HCEC 1CT (cell line): Measurements from ENCODE around the gene SLC23A3.

Experiments used
- DNase-seq: peaks from one replicate; pipeline ENCODE4 v3.0.0-alpha.2; 2017

Gene SLC23A3

DNA sequence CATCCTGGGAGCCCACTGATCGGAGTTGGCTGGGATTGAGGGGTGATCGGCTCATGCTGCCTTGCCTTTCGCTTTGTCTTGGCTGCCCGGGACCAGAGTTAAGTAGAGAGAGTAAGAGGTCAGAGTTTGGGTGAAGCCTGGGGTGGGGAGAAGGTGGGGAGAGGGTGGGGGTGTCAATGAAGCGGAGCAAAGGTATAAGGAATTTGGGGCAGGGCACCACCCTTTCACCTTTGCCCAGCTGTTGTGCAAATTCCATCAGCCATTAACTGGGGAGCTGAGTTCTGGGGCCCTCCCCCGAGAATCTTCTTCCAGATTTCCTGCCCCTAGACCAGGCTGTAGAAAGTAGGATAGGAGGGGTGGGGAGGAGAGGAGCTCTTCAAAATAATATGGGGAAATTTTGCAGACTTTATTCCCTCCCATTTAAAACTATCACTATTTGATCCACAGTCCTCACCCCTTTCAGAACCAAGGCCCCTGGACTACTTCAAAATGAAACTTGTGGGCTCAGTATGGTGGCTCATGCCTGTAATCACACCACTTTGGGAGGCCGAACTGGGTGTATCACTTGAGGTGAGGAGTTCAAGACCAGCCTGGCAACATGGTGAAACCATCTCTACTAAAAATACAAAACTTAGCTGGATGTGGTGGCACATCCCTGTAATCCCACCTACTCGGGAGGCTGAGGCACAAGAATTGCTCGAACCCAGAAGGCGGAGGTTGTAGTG is at the start of gene SLC23A3:
SLC23A3 (minus strand) TSS at position 100 of the 725 bp plus-strand sequence; CDS start at position 55, 45 bp downstream.
- no peak for DNase-seq

DNA sequence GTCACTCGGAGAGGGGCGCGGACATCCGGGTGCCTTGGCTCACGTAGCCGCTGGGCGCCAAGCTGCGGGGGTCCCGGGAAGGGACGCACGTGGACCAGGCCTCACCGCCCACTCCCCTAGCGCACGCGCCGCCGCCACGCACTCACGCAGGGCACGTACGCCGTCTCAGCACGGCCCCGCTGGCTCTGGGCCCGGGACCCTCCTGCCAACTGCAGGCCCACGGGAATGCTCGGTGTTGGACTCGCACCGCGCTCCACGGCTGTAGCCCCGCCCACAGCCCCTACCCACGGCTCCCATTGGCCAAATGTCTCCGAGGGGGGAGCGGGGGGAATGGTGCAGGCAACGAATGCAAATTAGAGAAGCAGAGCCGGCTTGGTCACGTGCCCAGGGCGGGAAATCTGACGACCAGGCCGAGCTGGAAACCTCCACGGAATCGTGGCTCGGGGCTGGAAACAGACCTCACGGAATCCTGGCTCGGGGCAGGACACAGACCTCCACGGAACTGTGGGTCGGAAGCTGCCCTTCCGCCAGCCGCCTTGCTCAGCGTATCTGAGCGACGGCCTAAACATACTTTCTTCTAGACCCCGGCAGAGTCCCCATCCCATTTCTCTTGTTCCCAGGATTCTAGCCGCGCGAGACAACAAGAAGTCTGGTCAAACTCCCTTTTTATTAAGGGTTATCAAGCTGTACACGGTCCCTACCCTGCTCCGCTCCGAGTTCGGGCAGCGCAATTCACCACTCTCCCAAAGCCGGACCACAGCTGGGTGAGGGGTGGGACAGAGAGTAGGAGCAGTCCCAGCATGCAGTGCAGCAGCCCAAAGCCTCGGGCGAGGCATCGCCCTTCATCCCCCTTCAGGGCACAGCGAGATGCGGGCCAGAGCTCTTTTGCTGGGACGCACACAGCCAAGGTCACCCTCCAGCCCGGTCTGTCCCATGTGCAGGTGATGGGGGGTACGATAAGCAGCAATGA is 49.2 kb upstream of the SLC23A3 start, which contains the start of gene ABCB6:
ABCB6 (minus strand) TSS at position 227 of the 970 bp plus-strand sequence. CDS start 285 bp downstream, outside the sequence.
- DNase-seq: peak; percentile 88

DNA sequence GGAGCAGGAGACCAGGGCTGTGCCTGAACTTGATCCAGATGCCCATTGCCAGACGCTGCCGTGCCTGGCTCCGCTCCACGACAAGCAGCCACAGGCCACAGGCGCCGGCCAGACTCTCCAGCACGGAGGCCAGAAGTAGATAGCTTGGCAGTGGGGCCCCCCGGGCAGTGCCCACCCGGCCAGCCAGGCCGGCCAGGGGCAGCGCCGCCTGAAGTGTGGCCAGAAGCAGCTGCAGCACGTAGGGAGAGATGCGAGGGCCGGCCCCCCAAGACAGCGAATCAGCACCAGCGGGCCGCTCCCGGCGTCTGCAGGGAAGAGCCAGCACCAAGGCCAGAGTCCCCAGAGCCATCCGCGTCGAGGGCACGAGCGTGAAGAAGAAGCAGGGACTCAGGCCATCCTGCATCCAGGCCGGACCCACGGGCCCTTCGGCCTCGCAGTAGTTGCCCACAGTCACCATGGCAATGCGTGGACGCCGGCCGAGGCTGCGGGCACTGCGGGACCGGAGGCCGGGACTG is 48.4 kb upstream of the SLC23A3 start:
- peak; percentile 70 for DNase-seq

DNA sequence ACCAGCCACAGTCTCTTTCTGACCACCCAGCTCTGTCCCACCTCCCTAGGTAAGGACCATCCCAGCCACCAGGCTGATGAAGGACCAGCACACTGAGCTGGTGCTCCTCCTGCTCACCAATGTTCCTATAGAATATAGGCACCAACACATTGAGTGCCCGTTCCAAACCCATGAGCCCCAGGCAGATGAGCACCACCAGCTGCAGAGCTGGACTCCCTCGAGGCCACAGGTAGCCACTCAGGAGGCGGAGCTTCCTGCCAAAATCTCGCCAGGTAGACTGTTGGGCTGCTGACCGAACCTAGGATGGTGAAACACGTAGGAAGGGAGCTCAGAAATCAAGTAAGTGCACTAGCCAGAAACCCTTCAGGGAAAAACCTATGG is 46.7 kb upstream of the SLC23A3 start:
- no peak for DNase-seq

- no peak for DNase-seq
Observed at GRCh38 chr2:219215871-219216534, 46.2 kb upstream of the SLC23A3 start.

- DNase-seq: no peak
Observed at GRCh38 chr2:219214786-219215185, 45.0 kb upstream of the SLC23A3 start.

- DNase-seq: no peak
Observed at GRCh38 chr2:219214141-219214540, 44.3 kb upstream of the SLC23A3 start.

DNA sequence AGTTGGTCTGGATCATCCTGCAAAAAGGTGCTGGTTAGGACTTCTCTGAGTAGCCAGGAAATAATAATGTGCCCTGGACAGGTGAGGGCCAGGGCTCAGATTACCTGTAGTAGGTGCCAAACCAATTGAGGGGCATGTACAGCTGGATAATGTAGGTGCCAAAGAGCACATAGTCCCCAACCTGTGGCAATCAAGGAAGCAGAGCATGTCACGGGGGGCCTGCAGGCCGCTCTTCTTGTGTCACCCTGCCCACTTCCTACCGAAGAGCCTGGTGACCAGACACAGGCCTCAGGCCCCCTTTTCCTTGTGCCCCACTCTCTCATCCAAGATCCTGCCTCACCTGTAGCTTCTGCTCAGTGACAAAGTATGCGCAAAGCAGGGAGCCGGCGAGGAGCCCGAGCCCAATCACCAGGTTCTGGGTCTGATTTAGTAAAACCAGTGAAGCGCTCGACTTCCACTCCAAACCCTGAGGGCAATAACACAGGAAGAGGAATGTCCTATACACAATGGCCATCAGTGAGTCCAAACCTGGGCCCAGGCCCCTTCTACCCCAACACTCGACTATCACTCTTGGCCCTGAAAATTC is 43.8 kb upstream of the SLC23A3 start:
- no peak for DNase-seq

- DNase-seq: no peak
Observed at GRCh38 chr2:219213026-219213415, 43.2 kb upstream of the SLC23A3 start.

- DNase-seq: no peak
Observed at GRCh38 chr2:219210886-219211362, 41.1 kb upstream of the SLC23A3 start.

GRCh38 chr2:219210196-219210885 is 40.5 kb upstream of the SLC23A3 start:
- no peak for DNase-seq

DNA sequence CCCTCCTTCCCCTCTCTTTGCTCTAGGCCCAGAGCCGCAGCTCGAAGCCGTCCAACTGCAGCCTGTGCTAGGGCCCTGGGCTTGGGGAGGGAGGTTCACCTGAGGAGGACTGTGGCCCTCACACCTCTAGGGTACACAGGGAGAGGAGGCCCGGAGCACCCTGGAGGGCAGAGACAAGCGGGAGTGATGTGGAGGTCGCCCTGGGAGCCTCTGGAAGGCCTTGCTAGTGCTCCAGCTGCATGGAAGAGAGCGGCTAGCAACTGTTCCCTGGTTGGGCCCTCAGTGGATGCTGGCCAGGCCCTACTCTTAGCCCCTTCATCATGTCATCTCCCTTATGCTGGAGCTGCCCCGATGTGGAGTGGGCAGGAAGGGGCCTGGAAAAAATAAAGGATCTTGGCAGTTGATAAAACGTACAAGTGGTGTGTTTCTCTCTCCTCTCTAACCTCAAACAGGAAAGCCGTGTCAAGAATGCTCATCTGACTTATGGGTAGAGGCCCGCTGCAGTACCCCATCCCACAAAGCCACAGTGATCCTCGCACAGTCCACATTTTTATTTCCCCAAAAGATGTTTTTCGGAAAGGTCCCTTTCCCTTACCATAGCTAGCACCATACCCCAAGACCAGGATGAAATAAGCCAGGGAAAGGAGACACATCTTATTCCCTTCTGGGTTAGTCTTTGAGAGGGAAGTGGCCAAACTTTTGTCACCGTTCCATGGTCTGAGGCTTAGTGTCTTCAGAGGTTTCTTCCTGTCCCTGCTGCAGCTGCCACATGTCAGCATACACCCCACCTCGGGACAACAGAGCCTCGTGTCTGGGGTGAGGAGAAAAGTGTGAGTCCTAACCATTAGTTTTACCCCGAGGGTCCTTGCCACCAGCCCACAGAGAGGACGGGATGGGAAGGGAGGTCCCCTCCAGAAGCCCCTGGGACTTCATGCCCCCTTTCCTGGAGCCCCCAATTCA is 39.7 kb upstream of the SLC23A3 start:
- no peak for DNase-seq

DNA sequence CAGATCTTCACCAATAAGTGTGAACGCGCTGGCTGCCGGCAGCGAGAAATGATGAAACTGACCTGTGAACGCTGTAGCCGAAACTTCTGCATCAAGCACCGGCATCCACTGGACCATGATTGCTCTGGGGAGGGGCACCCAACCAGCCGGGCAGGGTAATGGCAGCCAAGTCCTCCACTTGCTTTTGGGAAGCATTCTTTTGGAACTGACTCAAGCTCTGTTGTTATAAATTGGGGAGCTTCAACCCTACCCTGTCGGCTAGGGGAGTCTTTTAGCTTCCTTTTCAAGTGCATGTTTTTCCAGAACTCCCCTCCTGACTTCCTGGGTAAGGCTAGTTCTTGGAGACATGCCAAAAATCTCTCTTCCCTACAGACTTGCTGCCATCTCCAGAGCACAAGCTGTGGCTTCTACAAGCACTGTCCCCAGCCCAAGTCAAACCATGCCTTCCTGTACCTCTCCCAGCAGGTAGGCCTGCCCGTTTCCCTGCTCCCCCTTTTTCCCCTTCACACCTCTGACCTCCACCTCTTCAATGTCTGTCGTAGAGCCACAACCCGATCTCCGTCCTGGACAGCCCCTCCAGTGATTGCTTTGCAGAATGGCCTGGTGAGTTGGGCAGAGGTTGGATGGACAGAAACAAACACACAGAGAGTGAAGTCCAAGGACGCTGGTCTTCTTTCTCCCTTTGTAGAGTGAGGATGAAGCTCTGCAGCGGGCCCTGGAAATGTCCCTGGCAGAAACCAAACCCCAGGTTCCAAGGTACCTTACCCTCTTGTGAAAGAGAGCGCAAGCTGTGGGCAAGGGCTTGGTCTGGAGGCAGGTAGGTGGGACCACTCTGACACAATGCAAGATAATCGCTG is 38.3 kb upstream of the SLC23A3 start:
- peak; percentile 53 for DNase-seq

DNA sequence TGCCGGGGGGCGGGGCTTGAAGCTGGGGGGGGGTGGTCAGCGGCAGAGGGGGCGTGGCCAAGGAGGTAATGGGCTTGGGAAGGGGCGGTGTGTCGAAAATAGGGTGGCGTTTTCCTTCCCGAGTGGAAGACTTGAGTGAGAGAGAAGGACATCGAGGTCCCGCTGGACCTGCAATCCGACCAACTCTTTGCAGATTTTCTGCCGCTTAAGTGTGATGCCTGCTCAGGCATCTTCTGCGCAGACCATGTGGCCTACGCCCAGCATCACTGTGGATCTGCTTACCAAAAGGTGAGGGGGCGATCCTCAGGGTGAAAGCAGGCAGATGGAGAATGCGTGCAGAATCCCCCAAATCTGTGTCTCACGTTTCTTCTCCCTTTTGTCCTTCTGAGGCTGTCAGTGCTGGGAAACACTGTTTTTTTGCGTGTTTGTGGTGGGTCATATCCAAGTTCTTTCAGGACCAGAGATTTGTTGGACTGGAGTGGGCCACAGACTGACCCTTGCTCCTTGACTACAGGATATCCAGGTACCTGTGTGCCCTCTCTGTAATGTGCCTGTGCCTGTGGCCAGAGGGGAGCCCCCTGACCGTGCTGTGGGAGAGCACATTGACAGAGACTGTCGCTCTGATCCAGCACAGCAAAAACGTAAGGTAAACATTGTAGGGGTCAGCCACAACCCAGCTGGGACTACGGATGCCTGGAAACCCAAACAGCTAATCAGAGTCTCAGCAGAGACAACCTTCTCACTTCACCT is 37.5 kb upstream of the SLC23A3 start:
- DNase-seq: no peak

DNA sequence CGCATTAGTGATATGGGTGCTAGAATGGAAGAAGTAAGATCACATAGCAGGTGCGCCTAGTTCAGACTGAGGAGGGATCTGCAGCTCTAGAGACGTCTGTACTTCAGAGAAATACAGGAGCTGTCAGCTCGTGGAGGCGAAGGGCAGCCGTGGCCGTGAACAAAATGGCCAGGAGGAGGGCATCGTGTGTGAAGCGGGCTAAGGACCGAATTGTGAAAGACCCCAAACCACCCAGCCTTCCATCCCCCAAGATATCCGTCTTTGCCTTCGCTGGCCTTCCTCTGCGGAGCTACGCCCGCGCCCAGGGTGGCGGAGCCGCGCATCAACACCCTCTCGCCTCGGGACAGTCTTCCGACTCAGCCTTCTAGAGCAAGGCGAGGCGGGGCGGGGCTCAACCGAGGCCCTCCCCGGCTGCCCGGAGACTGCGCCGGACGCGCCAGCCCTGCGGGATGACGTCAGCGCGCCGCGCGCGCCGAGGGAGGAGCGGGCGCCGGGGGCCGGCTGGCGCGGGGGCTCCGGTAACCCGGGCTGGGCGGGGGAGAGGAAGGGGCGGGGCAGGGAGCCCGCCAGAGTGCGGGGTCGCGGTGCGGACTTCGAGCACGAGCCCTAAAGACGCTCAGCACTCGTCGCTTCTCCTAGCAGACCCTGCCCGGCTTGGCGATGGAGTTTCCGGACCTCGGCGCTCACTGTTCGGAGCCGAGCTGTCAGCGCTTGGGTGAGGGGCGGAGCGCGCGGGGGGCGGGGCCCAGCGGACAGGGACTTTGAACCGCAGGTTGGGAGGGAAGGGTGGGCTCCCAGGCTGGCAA is 36.7 kb upstream of the SLC23A3 start, which contains the start of gene ZFAND2B:
ZFAND2B (plus strand) TSS at position 455 of the 806 bp plus-strand sequence; CDS start at position 661, 206 bp downstream.
- peak; percentile 90 for DNase-seq

- DNase-seq: no peak
Observed at GRCh38 chr2:219205981-219206327, 36.1 kb upstream of the SLC23A3 start.

DNA sequence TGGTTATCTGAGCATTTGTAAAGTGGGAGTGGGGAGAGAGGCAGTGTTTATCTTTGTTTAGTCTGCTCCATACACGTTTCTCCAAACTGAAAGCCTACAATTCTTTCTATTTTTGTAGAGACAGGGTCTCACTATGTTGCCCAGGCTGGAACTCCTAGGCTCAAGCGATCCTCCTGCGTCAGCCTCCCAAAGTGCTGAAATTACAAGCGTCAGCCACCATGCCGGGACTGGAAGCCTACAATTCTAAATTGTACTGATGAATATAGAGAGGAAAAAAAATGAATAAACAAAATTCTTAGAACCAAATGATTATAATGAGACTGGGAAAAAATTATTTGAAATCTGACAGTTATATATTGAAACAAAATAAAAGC is 35.3 kb upstream of the SLC23A3 start:
- no peak for DNase-seq
